Measurements from ENCODE around the gene CAPN9. TPM values are rescaled to one million over a fixed set of nuclear protein-coding genes. Genes with fewer than 3 reads are reported as not detected.
"Not testable (repeated sequence)": the region's sequence is repeated elsewhere in the genome, so short reads cannot be mapped to it uniquely, and the experiment has no call there.

Gene CAPN9
- total and polyA plus RNA-seq, 4 experiments from 2014 or later = 0.24 TPM; not detected in 3

DNA sequence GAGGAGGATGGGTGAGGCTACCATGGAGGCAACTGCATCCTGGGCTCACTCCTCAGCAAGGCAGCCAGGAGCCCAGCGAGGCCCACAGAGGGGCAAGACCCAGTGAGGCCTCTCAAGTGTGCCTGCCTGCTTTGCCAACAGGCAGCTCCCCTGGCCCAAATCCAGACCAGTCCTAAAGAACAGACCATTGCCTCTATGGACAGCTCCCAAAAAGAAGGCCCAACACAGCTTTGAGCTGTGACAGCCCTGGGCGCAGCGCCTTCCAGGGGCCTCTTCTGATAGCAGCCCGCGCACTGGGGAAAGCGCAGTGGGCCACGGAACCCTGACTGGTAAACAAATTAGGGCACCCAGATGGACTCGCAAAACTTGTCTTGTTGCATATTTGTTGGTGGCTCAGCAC lies 95.6 kb downstream of the CAPN9 start:
- Histone ChIP-seq H3K27ac (ENCODE audit: low read depth, low read length) (no peak overlapping the region), H3K9me3 (ENCODE audit: control insufficient read depth in 1 of 2, low read length in 2 of 2) (no peaks in the 10 kb centered on the region), H3K4me1 (ENCODE audit: insufficient read depth, low read length) (no peaks in the 10 kb centered on the region), H3K27me3 (ENCODE audit: insufficient read depth, low read length) (no peaks in the 10 kb centered on the region), H3K36me3 (ENCODE audit: insufficient read depth, low read length) (no peaks in the 10 kb centered on the region), H3K4me3 (ENCODE audit: low read length in 2 of 2) (no peak overlapping the region)
- Mint-ChIP-seq H3K27me3 (no peaks in the 10 kb centered on the region), H3K36me3 (peaks cover 25 to 52% of the 10 kb centered on the region in 2 donors), H3K9me3 (peaks cover 0 to 2% (median 0%) of the 10 kb centered on the region in 8 donors), H3K27ac (peak overlapping the region in 1 of 7 donors; percentile 66), H3K4me1 (no peaks in the 10 kb centered on the region), H3K4me3 (no peak overlapping the region)
- DNase-seq = no peak
- intact Hi-C loops (cut with micrococcal nuclease) = no loop called here
- POLR2A ChIA-PET (ENCODE audit: partially characterized antibody) = no interaction called here
- CTCF ChIA-PET (ENCODE audit: partially characterized antibody) = no interaction called here

DNA sequence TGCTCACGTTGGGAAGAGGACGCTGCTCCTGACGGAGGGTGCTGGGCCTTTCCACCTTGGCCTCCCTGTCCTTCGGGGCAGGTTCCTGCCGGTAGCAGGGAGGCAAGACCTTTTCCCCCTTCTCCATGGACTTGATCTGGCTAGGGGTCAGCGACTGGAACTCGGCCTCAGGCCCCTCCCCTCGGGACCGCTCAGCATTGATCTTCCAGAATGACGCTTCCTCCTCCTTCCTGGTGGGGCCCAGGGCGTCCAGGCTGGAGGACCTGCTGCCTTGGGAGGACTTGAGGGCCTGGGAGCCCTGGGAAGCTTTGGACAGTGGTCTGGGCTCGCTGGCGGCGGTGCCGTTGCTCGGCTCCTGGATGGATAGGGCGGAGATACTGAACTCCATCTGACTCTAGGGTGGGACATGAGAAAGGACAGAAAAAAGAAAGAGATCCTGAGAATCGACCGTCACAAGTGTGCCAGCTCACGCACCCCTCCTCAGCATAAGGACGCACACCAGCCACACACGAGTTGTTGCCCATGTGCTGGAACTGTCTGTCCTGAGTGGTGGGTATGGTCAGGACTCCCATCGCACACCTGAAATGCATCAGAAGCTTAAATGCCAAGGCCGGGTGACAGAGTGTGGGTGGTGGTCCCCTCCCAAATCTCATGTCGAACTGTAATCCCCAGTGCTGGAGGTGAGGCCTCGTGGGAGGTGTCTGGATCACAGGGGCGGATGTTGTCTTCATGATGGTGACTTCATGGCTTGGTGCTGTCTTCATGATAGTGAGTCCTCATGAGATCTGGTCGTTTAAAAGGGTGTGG lies 96.5 kb downstream of the CAPN9 start:
- Mint-ChIP-seq H3K36me3 (peaks cover 24 to 43% of the 10 kb centered on the region in 2 donors), H3K27me3 (no peaks in the 10 kb centered on the region), H3K27ac (no peak overlapping the region), H3K4me1 (no peaks in the 10 kb centered on the region), H3K9me3 (peaks cover 0 to 2% (median 0%) of the 10 kb centered on the region in 8 donors), H3K4me3 (no peak overlapping the region)
- POLR2A ChIA-PET (ENCODE audit: partially characterized antibody) = no interaction called here
- H3K9me3 ChIP-seq (ENCODE audit: control insufficient read depth in 1 of 2, low read length in 2 of 2) = no peaks in the 10 kb centered on the region
- DNase-seq = no peak
- CTCF ChIA-PET (ENCODE audit: partially characterized antibody) = no interaction called here
- H3K4me3 ChIP-seq (ENCODE audit: low read length in 2 of 2) = no peak overlapping the region
- no peaks in the 10 kb centered on the region for H3K4me1 ChIP-seq (ENCODE audit: insufficient read depth, low read length)
- intact Hi-C loops (cut with micrococcal nuclease) = no loop called here
- H3K27ac ChIP-seq (ENCODE audit: low read depth, low read length) = no peak overlapping the region
- H3K36me3 ChIP-seq (ENCODE audit: insufficient read depth, low read length) = no peaks in the 10 kb centered on the region
- H3K27me3 ChIP-seq (ENCODE audit: insufficient read depth, low read length) = no peaks in the 10 kb centered on the region

DNA sequence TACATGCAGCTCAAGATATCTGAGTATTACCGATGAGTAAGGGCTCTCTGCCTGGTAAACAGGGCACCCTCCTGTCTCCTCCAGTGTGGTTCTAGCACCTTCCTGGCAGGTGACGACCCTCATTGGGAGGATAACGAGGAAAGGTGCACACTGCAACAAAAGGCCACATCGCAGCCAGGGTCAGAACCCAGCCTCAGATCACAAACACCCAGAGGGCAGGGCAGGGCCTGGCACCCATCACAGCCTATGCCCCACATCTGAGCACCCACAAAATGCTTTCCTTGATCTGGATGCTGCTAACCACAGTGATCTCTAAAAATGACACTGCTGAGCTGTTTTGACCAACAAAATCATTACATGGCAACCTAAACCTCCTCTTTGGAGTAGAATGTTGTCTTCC lies 97.4 kb downstream of the CAPN9 start:
- Histone ChIP-seq H3K27me3 (ENCODE audit: insufficient read depth, low read length) (no peaks in the 10 kb centered on the region), H3K27ac (ENCODE audit: low read depth, low read length) (no peak overlapping the region), H3K9me3 (ENCODE audit: control insufficient read depth in 1 of 2, low read length in 2 of 2) (no peaks in the 10 kb centered on the region), H3K36me3 (ENCODE audit: insufficient read depth, low read length) (no peaks in the 10 kb centered on the region), H3K4me3 (ENCODE audit: low read length in 2 of 2) (no peak overlapping the region), H3K4me1 (ENCODE audit: insufficient read depth, low read length) (no peaks in the 10 kb centered on the region)
- ChIA-PET POLR2A (ENCODE audit: partially characterized antibody) (no interaction called here), CTCF (ENCODE audit: partially characterized antibody) (no interaction called here)
- intact Hi-C loops (cut with micrococcal nuclease) = no loop called here
- Mint-ChIP-seq H3K4me1 (no peaks in the 10 kb centered on the region), H3K27me3 (no peaks in the 10 kb centered on the region), H3K4me3 (no peak overlapping the region), H3K27ac (no peak overlapping the region), H3K9me3 (peaks cover 0 to 2% (median 0%) of the 10 kb centered on the region in 8 donors), H3K36me3 (peaks cover 17 to 35% of the 10 kb centered on the region in 2 donors)
- no peak for DNase-seq

DNA sequence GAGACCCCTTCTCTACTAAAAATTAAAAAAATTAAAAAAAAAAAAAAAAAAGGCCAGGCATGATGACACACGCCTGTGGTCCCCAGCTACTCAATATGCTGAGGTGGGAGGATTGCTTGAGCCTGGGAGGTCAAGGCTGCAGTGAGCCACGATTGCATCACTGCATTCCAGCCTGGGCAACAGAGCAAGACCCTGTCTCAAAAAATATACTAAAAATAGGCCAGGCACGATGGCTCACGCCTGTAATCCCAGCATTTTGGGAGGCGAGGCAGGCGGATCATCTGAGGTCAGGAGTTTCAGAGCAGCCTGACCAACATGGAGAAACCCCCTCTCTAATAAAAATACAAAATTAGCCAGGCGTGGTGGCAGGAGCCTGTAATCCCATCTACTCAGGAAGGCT lies 98.0 kb downstream of the CAPN9 start:
- H3K36me3 ChIP-seq (ENCODE audit: insufficient read depth, low read length); CTCF ChIA-PET (ENCODE audit: partially characterized antibody); H3K4me1 Mint-ChIP-seq; intact Hi-C loops (cut with micrococcal nuclease); H3K27ac ChIP-seq (ENCODE audit: low read depth, low read length); H3K27me3 Mint-ChIP-seq; H3K27ac Mint-ChIP-seq; H3K9me3 Mint-ChIP-seq; H3K4me3 Mint-ChIP-seq; DNase-seq; H3K4me1 ChIP-seq (ENCODE audit: insufficient read depth, low read length); H3K9me3 ChIP-seq (ENCODE audit: control insufficient read depth in 1 of 2, low read length in 2 of 2); H3K4me3 ChIP-seq (ENCODE audit: low read length in 2 of 2); H3K27me3 ChIP-seq (ENCODE audit: insufficient read depth, low read length); POLR2A ChIA-PET (ENCODE audit: partially characterized antibody): not testable (repeated sequence)
- H3K36me3 Mint-ChIP-seq = peaks cover 15 to 29% of the 10 kb centered on the region in 2 donors

DNA sequence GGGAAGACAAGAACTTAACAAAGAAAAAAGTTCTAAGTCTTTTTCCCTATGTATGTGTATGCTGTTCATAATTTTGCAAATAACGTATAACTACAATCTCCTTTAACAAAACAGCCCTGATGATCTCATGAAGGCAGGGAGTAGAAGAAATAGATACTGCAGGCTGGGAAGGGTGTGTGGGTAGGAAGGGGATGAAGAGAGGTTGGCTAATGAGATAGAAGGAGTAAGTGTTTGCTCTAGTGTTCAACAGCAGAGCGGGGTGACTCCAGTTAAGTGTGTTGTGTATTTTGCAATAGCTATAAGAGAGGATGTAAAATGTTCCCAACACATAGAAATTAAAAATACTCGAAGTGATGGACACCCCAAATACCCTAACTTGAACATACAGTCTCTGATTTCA lies 101.0 kb downstream of the CAPN9 start:
- no peak overlapping the region for H3K4me3 Mint-ChIP-seq
- H3K4me1 Mint-ChIP-seq = no peaks in the 10 kb centered on the region
- Histone ChIP-seq H3K27me3 (ENCODE audit: insufficient read depth, low read length) (no peaks in the 10 kb centered on the region), H3K4me1 (ENCODE audit: insufficient read depth, low read length) (no peaks in the 10 kb centered on the region), H3K36me3 (ENCODE audit: insufficient read depth, low read length) (no peaks in the 10 kb centered on the region), H3K27ac (ENCODE audit: low read depth, low read length) (no peak overlapping the region), H3K9me3 (ENCODE audit: control insufficient read depth in 1 of 2, low read length in 2 of 2) (no peaks in the 10 kb centered on the region), H3K4me3 (ENCODE audit: low read length in 2 of 2) (no peak overlapping the region)
- no peak for DNase-seq
- no peak overlapping the region for H3K27ac Mint-ChIP-seq
- intact Hi-C loops (cut with micrococcal nuclease) = no loop called here
- ChIA-PET CTCF (ENCODE audit: partially characterized antibody) (no interaction called here), POLR2A (ENCODE audit: partially characterized antibody) (no interaction called here)
- H3K36me3 Mint-ChIP-seq = peaks cover 11 to 27% of the 10 kb centered on the region in 2 donors
- peaks cover 0 to 2% (median 0%) of the 10 kb centered on the region in 8 donors for H3K9me3 Mint-ChIP-seq
- H3K27me3 Mint-ChIP-seq = no peaks in the 10 kb centered on the region

DNA sequence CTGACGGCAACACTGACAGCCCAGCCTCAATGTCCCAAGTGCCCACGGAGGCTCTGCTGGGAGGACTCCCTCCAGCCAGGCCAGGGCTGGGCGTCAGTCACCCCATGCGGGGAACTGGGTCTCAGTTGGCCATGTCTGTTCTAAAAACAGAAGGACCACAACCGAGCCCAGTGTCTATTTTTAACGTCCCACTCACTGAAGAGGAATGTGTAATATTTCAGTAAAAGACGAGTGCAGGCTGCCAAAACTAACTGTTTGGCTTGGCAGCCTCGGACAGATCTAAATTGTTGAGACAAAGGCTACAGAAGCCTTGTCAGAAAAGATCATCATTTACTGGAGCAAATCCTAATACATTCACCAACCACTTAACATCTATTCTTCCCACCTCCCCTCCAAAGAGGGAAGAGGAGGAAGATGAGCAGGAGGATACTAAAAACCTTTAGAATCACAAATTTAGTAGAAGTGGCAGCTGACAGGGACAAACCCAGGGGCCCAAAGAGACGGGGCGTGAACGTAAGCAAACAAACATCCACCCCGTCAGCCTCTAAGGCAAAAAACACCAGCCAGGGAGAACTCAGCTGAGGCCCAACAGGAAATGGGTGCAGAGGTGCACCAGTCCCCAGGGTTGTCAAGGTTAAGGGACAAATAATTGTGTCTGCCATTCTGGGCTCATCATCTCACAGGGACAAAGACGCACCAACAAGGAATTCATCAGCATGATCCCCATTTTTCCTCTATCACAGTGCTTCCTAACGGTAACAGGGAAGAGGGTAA lies 102.5 kb downstream of the CAPN9 start:
- Mint-ChIP-seq H3K4me3 (no peak overlapping the region), H3K4me1 (no peaks in the 10 kb centered on the region), H3K9me3 (peaks cover 0 to 2% (median 0%) of the 10 kb centered on the region in 8 donors), H3K36me3 (peaks cover 6 to 19% of the 10 kb centered on the region in 2 donors), H3K27ac (no peak overlapping the region), H3K27me3 (no peaks in the 10 kb centered on the region)
- Histone ChIP-seq H3K36me3 (ENCODE audit: insufficient read depth, low read length) (no peaks in the 10 kb centered on the region), H3K27ac (ENCODE audit: low read depth, low read length) (no peak overlapping the region), H3K9me3 (ENCODE audit: control insufficient read depth in 1 of 2, low read length in 2 of 2) (no peaks in the 10 kb centered on the region), H3K4me1 (ENCODE audit: insufficient read depth, low read length) (no peaks in the 10 kb centered on the region), H3K27me3 (ENCODE audit: insufficient read depth, low read length) (no peaks in the 10 kb centered on the region), H3K4me3 (ENCODE audit: low read length in 2 of 2) (no peak overlapping the region)
- intact Hi-C loops (cut with micrococcal nuclease) = no loop called here
- DNase-seq = no peak
- ChIA-PET CTCF (ENCODE audit: partially characterized antibody) (no interaction called here), POLR2A (ENCODE audit: partially characterized antibody) (no interaction called here)

DNA sequence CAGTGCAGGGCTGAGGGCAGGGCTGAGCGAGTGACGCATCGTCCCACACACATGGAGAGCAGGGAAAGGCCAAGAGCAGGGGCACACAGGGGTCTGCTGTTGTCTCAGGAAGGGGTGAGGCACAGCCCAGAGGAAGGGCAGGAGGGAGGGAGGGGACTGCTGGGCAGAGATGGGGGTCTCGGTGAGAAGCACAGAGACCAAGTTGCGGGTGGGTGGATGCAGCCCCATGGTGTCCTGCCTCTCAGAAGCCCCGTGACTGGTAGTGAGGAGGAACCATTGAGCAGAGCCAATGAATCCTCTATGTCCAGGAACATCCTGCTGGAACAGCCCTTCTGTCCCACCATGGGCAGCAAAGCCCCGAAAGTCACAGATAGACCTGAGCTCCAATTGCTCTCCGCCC lies 103.4 kb downstream of the CAPN9 start:
- Mint-ChIP-seq H3K36me3 (peaks cover 6 to 15% of the 10 kb centered on the region in 2 donors), H3K9me3 (no peaks in the 10 kb centered on the region), H3K4me3 (no peak overlapping the region), H3K27me3 (no peaks in the 10 kb centered on the region), H3K27ac (peak overlapping the region in 1 of 7 donors; percentile 77), H3K4me1 (no peaks in the 10 kb centered on the region)
- H3K36me3 ChIP-seq (ENCODE audit: insufficient read depth, low read length) = no peaks in the 10 kb centered on the region
- H3K27ac ChIP-seq (ENCODE audit: low read depth, low read length) = no peak overlapping the region
- intact Hi-C loops (cut with micrococcal nuclease) = no loop called here
- H3K4me3 ChIP-seq (ENCODE audit: low read length in 2 of 2) = no peak overlapping the region
- CTCF ChIA-PET (ENCODE audit: partially characterized antibody) = no interaction called here
- POLR2A ChIA-PET (ENCODE audit: partially characterized antibody) = no interaction called here
- H3K9me3 ChIP-seq (ENCODE audit: control insufficient read depth in 1 of 2, low read length in 2 of 2) = no peaks in the 10 kb centered on the region
- H3K4me1 ChIP-seq (ENCODE audit: insufficient read depth, low read length) = no peaks in the 10 kb centered on the region
- DNase-seq = no peak
- no peaks in the 10 kb centered on the region for H3K27me3 ChIP-seq (ENCODE audit: insufficient read depth, low read length)

Measured in CD4-positive, alpha-beta memory T cell (primary cell).